Occipital lobe (tissue), 2 donors: ENCODE data around the gene PREP. TPM values are rescaled to one million over a fixed set of nuclear protein-coding genes. Genes with fewer than 3 reads are reported as not detected.

Experiments used
- DNase-seq: peaks from one replicate; lab custom pipeline; 2025; lab: John Stamatoyannopoulos, UW
- total RNA-seq: library from RNA; depleted of rRNA; stranded (reverse); fragments of >200 nt; gene quantifications from one replicate; pipeline ENCODE4 v1.2.3, GENCODE V29; 2014

Gene PREP
- total RNA-seq, 1 donor from 2014 or later, result 25.7 TPM

GRCh38 chr6:105397987-105398386 lies 4.9 kb downstream of the PREP start:
- DNase-seq, result no peak

GRCh38 chr6:105391705-105392104 lies 11.2 kb downstream of the PREP start:
- no peak for DNase-seq

- peak; percentile 36 for DNase-seq
Measured at GRCh38 chr6:105389543-105389942, 13.3 kb downstream of the PREP start.

- DNase-seq, result no peak
Measured at GRCh38 chr6:105388392-105388791, 14.5 kb downstream of the PREP start.

GRCh38 chr6:105384004-105384403 lies 18.9 kb downstream of the PREP start:
- DNase-seq, result no peak

GRCh38 chr6:105382958-105383357 lies 19.9 kb downstream of the PREP start:
- no peak for DNase-seq

GRCh38 chr6:105382496-105382895 lies 20.4 kb downstream of the PREP start:
- DNase-seq, result no peak

GRCh38 chr6:105380634-105381033 lies 22.2 kb downstream of the PREP start:
- DNase-seq, result no peak

- DNase-seq, result no peak
Measured at GRCh38 chr6:105375797-105376196, 27.1 kb downstream of the PREP start.

GRCh38 chr6:105374010-105374420 lies 28.9 kb downstream of the PREP start:
- DNase-seq, result no peak

GRCh38 chr6:105373481-105373880 lies 29.4 kb downstream of the PREP start:
- DNase-seq, result no peak

GRCh38 chr6:105372849-105373182 lies 30.1 kb downstream of the PREP start:
- DNase-seq, result no peak

- DNase-seq, result no peak
Measured at GRCh38 chr6:105372142-105372848, 30.6 kb downstream of the PREP start.

- DNase-seq, result no peak
Measured at GRCh38 chr6:105370351-105370750, 32.5 kb downstream of the PREP start.

- no peak for DNase-seq
Measured at GRCh38 chr6:105369145-105369544, 33.7 kb downstream of the PREP start.

GRCh38 chr6:105364243-105364642 lies 38.6 kb downstream of the PREP start:
- DNase-seq, result peak; percentile 54

- DNase-seq, result no peak
Measured at GRCh38 chr6:105363100-105363754, 39.7 kb downstream of the PREP start.

- DNase-seq, result no peak
Measured at GRCh38 chr6:105359419-105360370, 43.2 kb downstream of the PREP start.

- no peak for DNase-seq
Measured at GRCh38 chr6:105357165-105357564, 45.7 kb downstream of the PREP start.

- no peak for DNase-seq
Measured at GRCh38 chr6:105352037-105352617, 50.8 kb downstream of the PREP start.

- DNase-seq, result no peak
Measured at GRCh38 chr6:105348897-105349296, 54.0 kb downstream of the PREP start.

GRCh38 chr6:105346052-105346451 lies 56.8 kb downstream of the PREP start:
- no peak for DNase-seq
